Activated CD4-positive, alpha-beta T cell treated with anti-CD3 and anti-CD28 coated beads, Interleukin-2, amount 10 ng/mL, durations not matched to agents 24 days and 14 days (primary cell): ENCODE measurements around the gene LRP1-AS. TPM values are rescaled to one million over a fixed set of nuclear protein-coding genes. Genes with fewer than 3 reads are reported as not detected.

Source experiments
- DNase-seq: peaks from one replicate; pipeline ENCODE4 v3.0.0; 2022
- H3K27ac Mint-ChIP-seq: one replicate; pipeline ENCODE4 v1.8.0; 2022; ENCODE audit warnings: mild to moderate bottlenecking, mixed read lengths
- H3K27me3 Mint-ChIP-seq: one replicate; pipeline ENCODE4 v1.8.0; 2022; ENCODE audit warnings: mixed read lengths
- H3K36me3 Mint-ChIP-seq: one replicate; pipeline ENCODE4 v1.8.0; 2022; ENCODE audit warnings: low read depth, mild to moderate bottlenecking, mixed read lengths
- H3K4me1 Mint-ChIP-seq: one replicate; pipeline ENCODE4 v1.8.0; 2021; ENCODE audit warnings: mixed read lengths
- H3K4me3 Mint-ChIP-seq: one replicate; pipeline ENCODE4 v1.8.0; 2022; ENCODE audit warnings: mild to moderate bottlenecking, moderate library complexity, mixed read lengths
- H3K9me3 Mint-ChIP-seq: one replicate; pipeline ENCODE4 v1.8.0; 2021; ENCODE audit warnings: mixed read lengths
- intact Hi-C: fragments of 100-400 bp; cut with micrococcal nuclease; formaldehyde crosslinking; loops from one replicate; pipeline ENCODE4 v1.15.1; 2023
- total RNA-seq: library from RNA; stranded (reverse); gene quantifications from 2 replicates; pipeline ENCODE4 v1.2.3, GENCODE V29; 2022

Gene LRP1-AS
- total RNA-seq, 1 donor from 2014 or later, result not detected

GRCh38 chr12:57150400-57151000 is 3.1 kb upstream of the LRP1-AS start:
- Mint-ChIP-seq H3K9me3 (no peaks in the 10 kb centered on the region), H3K4me1 (no peaks in the 10 kb centered on the region), H3K27ac (no peak overlapping the region), H3K36me3 (no peaks in the 10 kb centered on the region), H3K27me3 (no peaks in the 10 kb centered on the region), H3K4me3 (no peak overlapping the region)
- no peak for DNase-seq
- intact Hi-C loops, result no loop called here

- no peaks in the 10 kb centered on the region for H3K27me3 Mint-ChIP-seq
- H3K36me3 Mint-ChIP-seq, result no peaks in the 10 kb centered on the region
- H3K4me3 Mint-ChIP-seq, result no peak overlapping the region
- intact Hi-C loops, result no loop called here
- no peak overlapping the region for H3K27ac Mint-ChIP-seq
- no peaks in the 10 kb centered on the region for H3K4me1 Mint-ChIP-seq
- no peak for DNase-seq
- H3K9me3 Mint-ChIP-seq, result no peaks in the 10 kb centered on the region
Observed at GRCh38 chr12:57149245-57149900, 2.0 kb upstream of the LRP1-AS start.

DNA sequence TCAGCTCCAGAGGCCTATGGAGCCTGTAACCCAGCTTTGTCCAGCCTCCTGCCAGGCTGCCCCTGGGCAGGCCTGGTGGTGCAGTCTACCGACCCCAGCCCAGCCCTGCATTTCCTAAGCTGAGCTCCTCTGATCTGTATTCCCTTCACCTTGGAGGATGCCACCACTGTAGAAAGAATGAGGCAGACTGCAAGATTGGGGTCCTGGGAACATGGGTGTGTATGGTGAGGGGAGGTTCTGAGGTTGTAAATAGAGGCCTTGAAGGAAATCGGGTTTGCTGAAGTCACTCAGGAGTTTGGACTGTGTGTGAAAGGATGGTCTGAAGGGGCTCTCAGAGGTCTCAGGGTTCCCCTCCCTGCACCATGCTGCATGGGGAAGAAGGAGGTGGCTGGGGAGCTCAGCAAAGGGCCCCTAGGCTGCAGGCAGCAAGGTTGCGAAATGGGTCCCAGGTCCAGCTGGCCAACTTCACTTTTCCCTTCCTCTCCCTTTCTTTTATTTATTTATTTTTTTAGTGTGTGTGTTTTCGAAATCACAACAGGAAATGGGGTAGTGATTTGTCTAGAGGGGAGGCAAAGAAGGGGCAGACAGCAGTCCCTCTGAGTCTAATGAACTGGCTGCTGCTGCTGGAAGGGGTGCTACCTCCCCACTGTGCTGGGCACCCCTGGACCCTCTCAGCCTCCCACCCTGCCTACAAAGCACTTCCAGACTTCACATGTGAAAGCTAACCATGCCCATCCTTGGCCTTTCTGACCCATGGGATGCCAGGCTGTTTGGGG is 1.2 kb upstream of the LRP1-AS start:
- no peaks in the 10 kb centered on the region for H3K27me3 Mint-ChIP-seq
- no peaks in the 10 kb centered on the region for H3K36me3 Mint-ChIP-seq
- no peak overlapping the region for H3K27ac Mint-ChIP-seq
- no peak for DNase-seq
- H3K9me3 Mint-ChIP-seq, result no peaks in the 10 kb centered on the region
- no peak overlapping the region for H3K4me3 Mint-ChIP-seq
- intact Hi-C loops, result no loop called here
- H3K4me1 Mint-ChIP-seq, result no peaks in the 10 kb centered on the region

- H3K4me3 Mint-ChIP-seq, result no peak overlapping the region
- H3K9me3 Mint-ChIP-seq, result no peaks in the 10 kb centered on the region
- H3K27me3 Mint-ChIP-seq, result no peaks in the 10 kb centered on the region
- no peaks in the 10 kb centered on the region for H3K36me3 Mint-ChIP-seq
- DNase-seq, result no peak
- H3K4me1 Mint-ChIP-seq, result no peaks in the 10 kb centered on the region
- no peak overlapping the region for H3K27ac Mint-ChIP-seq
- intact Hi-C loops, result no loop called here
Observed at GRCh38 chr12:57146092-57146491, 1.3 kb downstream of the LRP1-AS start.

- no peak overlapping the region for H3K27ac Mint-ChIP-seq
- no peaks in the 10 kb centered on the region for H3K4me1 Mint-ChIP-seq
- no peak overlapping the region for H3K4me3 Mint-ChIP-seq
- intact Hi-C loops, result no loop called here
- H3K36me3 Mint-ChIP-seq, result no peaks in the 10 kb centered on the region
- DNase-seq, result no peak
- no peaks in the 10 kb centered on the region for H3K27me3 Mint-ChIP-seq
- no peaks in the 10 kb centered on the region for H3K9me3 Mint-ChIP-seq
Observed at GRCh38 chr12:57145460-57146059, 1.9 kb downstream of the LRP1-AS start.

DNA sequence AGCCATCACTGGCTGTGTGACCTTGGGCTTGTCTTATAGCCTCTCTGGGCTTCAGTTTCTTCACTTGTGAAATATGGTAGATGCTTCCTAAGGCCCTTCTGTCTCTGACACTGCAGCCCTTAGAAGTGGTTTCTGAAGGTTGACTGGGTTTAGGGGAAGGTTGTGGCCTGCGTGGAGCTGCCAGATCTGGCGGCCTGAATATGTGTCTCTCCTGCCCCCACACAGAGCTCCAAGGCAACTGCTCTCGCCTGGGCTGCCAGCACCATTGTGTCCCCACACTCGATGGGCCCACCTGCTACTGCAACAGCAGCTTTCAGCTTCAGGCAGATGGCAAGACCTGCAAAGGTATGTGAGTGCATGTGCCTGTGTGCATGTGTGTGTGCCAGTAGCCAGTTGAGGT is 4.0 kb downstream of the LRP1-AS start:
- intact Hi-C loops, result no loop called here
- no peaks in the 10 kb centered on the region for H3K4me1 Mint-ChIP-seq
- H3K27me3 Mint-ChIP-seq, result no peaks in the 10 kb centered on the region
- no peak overlapping the region for H3K4me3 Mint-ChIP-seq
- no peaks in the 10 kb centered on the region for H3K36me3 Mint-ChIP-seq
- no peak overlapping the region for H3K27ac Mint-ChIP-seq
- DNase-seq, result no peak
- H3K9me3 Mint-ChIP-seq, result no peaks in the 10 kb centered on the region

DNA sequence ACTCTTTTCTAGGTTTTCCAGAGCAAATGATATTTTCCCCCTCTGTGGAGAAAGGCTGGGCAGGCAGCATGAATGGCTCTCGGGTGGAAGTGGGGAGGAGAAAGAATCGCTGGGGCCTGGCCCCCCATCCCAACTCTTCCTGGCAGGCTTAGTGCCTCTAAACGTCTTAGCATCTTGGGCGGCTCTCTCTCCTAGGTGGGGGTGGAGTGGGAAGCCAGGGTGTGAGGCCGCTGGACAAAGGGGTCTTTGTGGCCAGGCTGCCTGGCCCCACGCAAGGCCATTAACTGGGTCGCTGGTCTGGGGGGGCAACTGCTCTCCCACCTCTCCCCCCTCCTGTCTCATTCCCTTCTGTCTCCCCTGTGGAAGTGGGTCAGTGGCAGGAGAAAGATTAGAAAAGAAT is 4.7 kb downstream of the LRP1-AS start:
- no peaks in the 10 kb centered on the region for H3K4me1 Mint-ChIP-seq
- H3K27ac Mint-ChIP-seq, result no peak overlapping the region
- H3K9me3 Mint-ChIP-seq, result no peaks in the 10 kb centered on the region
- intact Hi-C loops, result no loop called here
- no peak for DNase-seq
- H3K4me3 Mint-ChIP-seq, result no peak overlapping the region
- no peaks in the 10 kb centered on the region for H3K27me3 Mint-ChIP-seq
- H3K36me3 Mint-ChIP-seq, result no peaks in the 10 kb centered on the region

DNA sequence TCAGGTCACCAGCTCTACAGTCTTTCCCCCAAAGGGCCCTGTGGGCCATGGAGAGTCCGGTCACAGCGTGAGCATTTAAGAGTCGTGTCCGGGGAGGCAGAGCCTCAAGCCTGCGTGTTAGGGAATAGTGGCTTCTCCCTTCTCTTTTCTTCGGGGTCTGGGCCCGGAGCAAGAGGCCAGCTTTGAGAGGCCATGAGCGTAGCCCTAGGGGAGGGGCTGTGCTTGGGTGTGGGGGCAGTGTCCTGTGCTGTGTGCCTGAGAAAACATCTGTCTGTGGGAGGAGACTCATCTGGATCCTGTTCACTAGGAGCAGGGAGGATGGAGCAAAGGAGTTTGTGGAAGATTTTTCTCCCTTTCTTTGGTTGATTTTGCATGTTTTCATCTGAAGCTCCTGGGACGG is 5.3 kb downstream of the LRP1-AS start:
- no peaks in the 10 kb centered on the region for H3K9me3 Mint-ChIP-seq
- H3K4me1 Mint-ChIP-seq, result no peaks in the 10 kb centered on the region
- intact Hi-C loops, result no loop called here
- no peak overlapping the region for H3K4me3 Mint-ChIP-seq
- H3K27ac Mint-ChIP-seq, result no peak overlapping the region
- no peaks in the 10 kb centered on the region for H3K36me3 Mint-ChIP-seq
- H3K27me3 Mint-ChIP-seq, result no peaks in the 10 kb centered on the region
- no peak for DNase-seq

GRCh38 chr12:57141249-57141648 is 6.2 kb downstream of the LRP1-AS start:
- intact Hi-C loops, result no loop called here
- no peak overlapping the region for H3K4me3 Mint-ChIP-seq
- H3K27me3 Mint-ChIP-seq, result no peaks in the 10 kb centered on the region
- no peak for DNase-seq
- H3K27ac Mint-ChIP-seq, result no peak overlapping the region
- no peaks in the 10 kb centered on the region for H3K36me3 Mint-ChIP-seq
- H3K4me1 Mint-ChIP-seq, result no peaks in the 10 kb centered on the region
- H3K9me3 Mint-ChIP-seq, result no peaks in the 10 kb centered on the region

- H3K27me3 Mint-ChIP-seq, result no peaks in the 10 kb centered on the region
- H3K27ac Mint-ChIP-seq, result no peak overlapping the region
- H3K4me3 Mint-ChIP-seq, result no peak overlapping the region
- no peaks in the 10 kb centered on the region for H3K4me1 Mint-ChIP-seq
- no peaks in the 10 kb centered on the region for H3K36me3 Mint-ChIP-seq
- DNase-seq, result no peak
- H3K9me3 Mint-ChIP-seq, result no peaks in the 10 kb centered on the region
- intact Hi-C loops, result no loop called here
Observed at GRCh38 chr12:57139796-57140649, 7.4 kb downstream of the LRP1-AS start.

DNA sequence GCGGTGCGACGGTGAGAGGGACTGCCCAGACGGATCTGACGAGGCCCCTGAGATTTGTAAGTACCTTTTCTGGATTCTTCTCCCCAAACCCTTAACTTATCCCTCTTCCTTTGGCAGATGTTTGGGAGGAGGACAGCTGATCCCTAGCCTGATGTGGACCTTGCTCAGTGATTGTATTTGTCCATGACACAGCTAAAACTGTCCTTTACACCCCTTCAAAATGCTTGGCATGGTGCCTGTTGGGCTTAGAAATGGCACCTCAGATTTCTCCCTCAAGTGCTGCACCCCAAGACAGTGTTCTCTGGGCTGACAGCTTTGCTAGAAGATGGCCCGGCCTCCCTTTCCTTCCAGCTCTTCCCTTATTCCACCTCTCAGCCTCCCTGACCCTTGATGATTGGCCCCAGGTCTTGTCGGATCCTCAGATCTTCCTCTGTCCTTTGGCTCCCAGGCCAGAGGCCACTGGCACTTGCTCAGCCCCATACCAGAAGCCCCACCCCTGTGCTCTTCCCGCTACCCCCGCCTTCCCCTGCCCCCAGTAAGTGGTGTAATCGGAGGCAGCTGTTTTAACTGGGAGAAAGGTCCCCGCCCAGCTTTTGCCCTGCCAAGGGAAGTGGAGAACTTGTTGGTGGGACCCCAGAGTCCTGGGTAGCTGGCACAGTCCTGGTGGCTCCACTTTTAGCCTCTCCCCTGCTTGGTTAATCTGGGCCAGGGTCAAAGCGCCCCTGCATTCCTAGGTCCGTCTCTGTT is 8.7 kb downstream of the LRP1-AS start:
- Mint-ChIP-seq H3K9me3 (no peaks in the 10 kb centered on the region), H3K4me3 (no peak overlapping the region), H3K27ac (no peak overlapping the region), H3K4me1 (no peaks in the 10 kb centered on the region), H3K36me3 (no peaks in the 10 kb centered on the region), H3K27me3 (no peaks in the 10 kb centered on the region)
- intact Hi-C loops, result no loop called here
- no peak for DNase-seq

DNA sequence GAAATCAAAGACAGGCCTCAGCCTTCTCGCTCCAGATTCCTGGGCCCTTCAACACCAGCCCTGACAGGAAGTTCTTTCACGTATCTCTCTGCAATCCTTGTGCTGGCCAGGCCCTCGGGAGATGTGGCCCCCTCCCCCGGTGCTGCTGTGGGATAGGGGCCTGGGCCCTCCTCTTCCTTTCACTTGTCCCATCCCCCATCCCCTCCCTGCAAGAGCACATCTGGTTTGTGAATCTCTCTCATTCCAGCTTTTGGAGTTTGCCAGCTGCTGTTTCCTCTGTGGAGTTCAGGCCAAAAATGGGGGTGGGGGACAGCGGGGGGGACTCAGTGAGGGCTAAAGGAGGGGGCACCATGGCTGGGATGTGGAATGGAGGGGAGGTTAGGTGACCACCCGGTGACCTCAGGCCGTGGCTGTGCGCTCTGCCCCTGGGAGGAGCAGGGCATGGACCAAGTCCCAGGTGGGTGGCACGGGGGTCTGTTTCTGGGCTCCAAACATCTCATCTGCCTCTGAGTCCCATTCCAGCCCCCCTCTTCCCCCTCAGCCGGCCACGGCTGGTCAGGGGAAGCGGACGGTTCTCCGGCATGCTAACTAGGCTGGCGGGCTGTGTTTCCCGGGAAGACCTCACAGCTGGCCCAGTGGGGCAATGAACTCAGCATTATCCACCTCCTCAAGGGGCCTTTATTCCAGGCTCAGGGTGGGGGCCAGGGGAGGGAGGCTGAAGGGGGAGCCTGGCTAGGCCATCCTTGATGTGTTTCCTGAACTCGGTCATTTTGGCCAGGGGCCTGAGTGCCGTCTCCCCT is 11.7 kb downstream of the LRP1-AS start:
- no peak overlapping the region for H3K4me3 Mint-ChIP-seq
- no peaks in the 10 kb centered on the region for H3K9me3 Mint-ChIP-seq
- no peaks in the 10 kb centered on the region for H3K4me1 Mint-ChIP-seq
- DNase-seq, result no peak
- no peak overlapping the region for H3K27ac Mint-ChIP-seq
- H3K36me3 Mint-ChIP-seq, result no peaks in the 10 kb centered on the region
- H3K27me3 Mint-ChIP-seq, result peaks cover 18% of the 10 kb centered on the region
- intact Hi-C loops, result no loop called here
